Embryonic facial prominence (tissue), 1 donor: Measurements from ENCODE around the gene IGSF8.

Experiments used
- DNase-seq: peaks from one replicate; pipeline ENCODE4 v3.0.0-alpha.2; 2016; ENCODE audit errors: extremely low spot score

Gene IGSF8

GRCh38 chr1:160085686-160086455 is 12.5 kb downstream of the IGSF8 start:
- DNase-seq: peak; percentile 60

- no peak for DNase-seq
These were observed 13.6 kb downstream of the IGSF8 start for GRCh38 chr1:160084771-160085321.

GRCh38 chr1:160083968-160084770 is 14.2 kb downstream of the IGSF8 start:
- no peak for DNase-seq

- DNase-seq: no peak
These were observed 15.5 kb downstream of the IGSF8 start for GRCh38 chr1:160082926-160083325.

- no peak for DNase-seq
These were observed 15.9 kb downstream of the IGSF8 start for GRCh38 chr1:160082487-160082886.

GRCh38 chr1:160081261-160081936 is 17.0 kb downstream of the IGSF8 start, which contains the start of gene KCNJ9:
Gene KCNJ9 (plus strand): TSS chr1:160081538. CDS start chr1:160084031, 2,493 bp downstream.
- no peak for DNase-seq

GRCh38 chr1:160080381-160081100 is 17.9 kb downstream of the IGSF8 start:
- DNase-seq: no peak

- DNase-seq: no peak
These were observed 19.0 kb downstream of the IGSF8 start for GRCh38 chr1:160079448-160079847.

GRCh38 chr1:160078512-160079195 is 19.8 kb downstream of the IGSF8 start:
- no peak for DNase-seq

- DNase-seq: no peak
These were observed 20.9 kb downstream of the IGSF8 start for GRCh38 chr1:160077486-160077885.

GRCh38 chr1:160076295-160076694 is 22.1 kb downstream of the IGSF8 start:
- no peak for DNase-seq

GRCh38 chr1:160075836-160076235 is 22.6 kb downstream of the IGSF8 start:
- no peak for DNase-seq

- DNase-seq: no peak
These were observed 23.6 kb downstream of the IGSF8 start for GRCh38 chr1:160074865-160075264.

- no peak for DNase-seq
These were observed 27.1 kb downstream of the IGSF8 start for GRCh38 chr1:160071289-160071688.

- DNase-seq: peak; percentile 50
These were observed 27.9 kb downstream of the IGSF8 start for GRCh38 chr1:160070243-160071163.

- DNase-seq: no peak
These were observed 28.8 kb downstream of the IGSF8 start, which contains the start of gene KCNJ10 for GRCh38 chr1:160069460-160070231. Gene KCNJ10 (minus strand): TSS chr1:160070160. CDS start chr1:160042532, 27,628 bp downstream.

- no peak for DNase-seq
These were observed 30.2 kb downstream of the IGSF8 start for GRCh38 chr1:160068225-160068624.

GRCh38 chr1:160066829-160067745 is 31.3 kb downstream of the IGSF8 start:
- DNase-seq: no peak
